SW480 (cell line): ENCODE data around the gene TCF7.
"Not testable (repeated sequence)": the region's sequence is repeated elsewhere in the genome, so short reads cannot be mapped to it uniquely, and the experiment has no call there.

Experiments
- DNase-seq: peaks from one replicate; pipeline ENCODE4 v3.0.0-alpha.2; 2016; ENCODE audit warnings: low spot score

The TCF7 gene

DNA sequence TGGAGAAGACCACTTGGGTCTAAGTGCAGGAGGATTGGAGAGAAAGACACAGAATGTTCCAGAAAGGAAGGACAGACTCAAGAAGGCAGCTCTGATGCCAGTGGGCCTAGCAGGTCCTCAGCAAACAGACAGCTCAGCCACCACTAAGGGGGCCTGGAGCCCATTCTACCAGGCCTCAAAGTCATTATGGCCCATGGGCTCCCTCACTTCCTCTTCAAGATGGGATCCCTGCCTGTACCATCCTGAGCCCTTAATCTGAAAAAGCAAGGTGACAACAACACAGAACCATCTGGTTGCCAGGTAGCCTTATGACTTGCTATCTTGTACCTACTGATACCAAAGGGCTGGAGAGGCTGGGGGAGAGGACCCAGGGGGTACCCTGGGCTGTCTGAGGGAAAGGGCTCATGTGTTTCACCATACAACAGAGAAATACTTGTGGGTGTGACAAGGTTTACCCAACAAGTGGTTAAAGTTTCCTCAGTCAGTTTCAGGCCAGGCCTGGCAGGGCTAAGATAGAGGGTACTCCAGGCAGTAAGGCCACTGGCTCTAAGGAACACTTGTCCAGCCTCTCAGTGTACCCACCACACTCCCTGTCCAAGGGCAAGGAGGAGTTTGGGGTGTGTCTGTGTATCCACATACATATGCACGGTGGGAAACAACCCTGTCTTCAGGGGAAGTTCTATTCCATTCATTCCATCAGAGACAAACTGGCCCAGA lies 30.7 kb downstream of the TCF7 start:
- DNase-seq: no peak

DNA sequence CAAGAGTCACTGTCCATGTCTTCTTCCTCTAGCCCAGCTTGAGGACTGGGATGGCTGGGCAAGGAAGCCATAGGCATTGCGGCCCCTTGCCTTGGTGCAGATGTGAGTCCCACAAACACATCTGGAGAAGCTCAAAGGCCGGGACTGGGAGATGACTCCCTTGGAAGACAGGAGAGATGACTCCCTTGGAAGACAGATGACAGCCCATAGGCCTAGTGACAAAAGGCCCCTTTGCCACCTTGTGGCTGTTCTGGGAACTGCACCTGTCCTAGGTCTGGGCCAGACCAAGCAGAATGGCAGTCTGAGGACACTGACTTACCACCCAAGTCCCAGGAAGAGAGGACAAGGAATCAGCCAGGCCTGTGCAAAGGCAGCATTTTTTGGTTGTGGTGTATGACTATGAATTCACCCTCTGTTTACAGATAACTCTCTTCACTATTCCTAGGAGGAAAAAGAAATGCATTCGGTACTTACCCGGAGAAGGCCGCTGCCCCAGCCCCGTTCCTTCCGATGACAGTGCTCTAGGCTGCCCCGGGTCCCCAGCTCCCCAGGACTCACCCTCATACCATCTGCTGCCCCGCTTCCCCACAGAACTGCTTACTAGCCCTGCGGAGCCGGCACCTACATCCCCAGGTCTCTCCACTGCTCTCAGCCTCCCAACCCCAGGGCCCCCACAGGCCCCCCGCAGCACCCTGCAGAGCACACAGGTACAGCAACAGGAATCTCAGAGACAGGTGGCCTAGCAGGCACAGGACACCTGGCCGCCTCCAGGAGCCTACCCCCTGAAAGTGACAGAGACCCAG lies 31.5 kb downstream of the TCF7 start:
- DNase-seq: peak; percentile 74

DNA sequence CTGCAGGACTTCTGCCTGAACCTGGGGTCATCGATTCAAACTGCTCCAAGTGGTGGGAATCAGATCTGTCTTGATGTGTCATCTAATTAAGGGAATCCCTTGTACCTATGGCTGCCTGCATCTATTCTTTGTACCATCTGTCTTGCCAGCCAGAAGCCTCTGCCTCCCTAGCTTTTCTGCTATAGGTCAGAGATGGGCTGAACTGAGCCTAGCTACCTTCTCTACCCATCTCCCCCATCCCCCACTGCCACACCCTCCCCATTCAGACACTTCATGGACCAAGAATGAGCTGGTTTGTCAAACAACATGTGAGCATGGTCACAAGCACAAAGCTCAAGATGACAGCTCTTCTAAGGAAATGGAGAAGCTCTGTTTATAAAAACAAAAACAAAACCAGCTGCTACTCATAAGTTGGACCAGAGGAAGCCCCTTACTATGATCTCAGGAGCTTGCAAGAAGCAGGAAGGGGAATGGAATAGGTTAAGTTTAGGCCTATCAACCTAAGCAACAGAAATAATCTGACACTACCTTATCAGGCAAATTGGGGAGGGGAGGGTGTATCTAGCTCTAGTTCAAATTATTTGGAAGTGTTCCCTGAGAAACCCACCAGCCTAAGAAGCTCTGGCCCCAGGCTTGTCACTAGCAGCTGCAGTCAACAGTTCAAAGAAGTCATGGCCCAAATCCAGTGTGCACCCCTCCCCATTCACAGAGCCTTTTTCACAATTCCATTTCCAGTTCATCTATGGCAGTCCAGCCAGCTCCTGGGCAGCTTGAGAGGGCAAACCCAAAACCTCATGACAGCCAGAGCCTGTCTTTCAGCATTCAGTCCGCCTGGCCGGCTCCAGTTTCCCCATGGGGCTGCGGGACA lies 32.4 kb downstream of the TCF7 start:
- no peak for DNase-seq

DNA sequence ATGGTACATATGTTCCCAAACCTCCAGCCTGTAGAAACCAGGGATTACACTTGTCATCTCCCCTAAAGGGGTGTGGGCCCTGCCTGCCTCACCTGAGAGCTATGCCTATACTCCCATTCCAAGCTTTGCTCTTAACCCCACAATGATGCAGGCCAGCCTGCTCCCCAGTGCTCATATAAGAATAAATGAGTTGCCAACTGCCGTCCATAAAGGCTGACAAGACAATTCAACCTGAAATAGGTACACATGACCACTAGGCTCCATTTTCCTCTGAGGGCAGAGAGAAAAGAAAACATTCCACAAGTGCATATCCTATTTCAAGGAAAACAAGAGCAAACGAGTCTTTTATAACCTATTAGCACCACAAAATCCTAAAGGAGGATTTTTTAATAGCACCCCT lies 33.8 kb downstream of the TCF7 start:
- no peak for DNase-seq

DNA sequence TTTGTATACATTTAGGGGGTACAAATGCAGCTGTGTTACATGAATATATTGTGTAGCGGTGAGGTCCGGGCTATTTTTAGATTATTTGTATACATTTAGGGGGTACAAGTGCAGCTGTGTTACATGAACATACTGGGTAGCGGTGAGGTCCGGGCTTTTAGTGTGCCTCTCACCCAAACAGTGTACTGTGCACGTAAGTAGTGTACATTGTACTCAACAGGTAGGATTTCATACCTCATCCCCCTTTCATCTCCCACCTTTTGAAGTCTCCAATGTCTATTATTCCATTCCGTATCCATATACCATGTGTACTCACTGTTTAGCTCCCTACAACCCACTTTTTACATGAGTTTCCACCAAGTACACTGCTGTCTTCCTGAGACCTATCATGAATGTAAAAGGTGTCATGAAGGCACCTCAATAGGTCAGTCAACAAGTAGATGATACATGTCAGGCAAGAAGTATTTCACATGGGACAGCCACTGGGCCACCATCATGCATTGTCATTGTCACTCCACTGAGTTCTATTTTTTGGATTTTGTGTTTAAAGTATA lies 34.6 kb downstream of the TCF7 start:
- no peak for DNase-seq

DNA sequence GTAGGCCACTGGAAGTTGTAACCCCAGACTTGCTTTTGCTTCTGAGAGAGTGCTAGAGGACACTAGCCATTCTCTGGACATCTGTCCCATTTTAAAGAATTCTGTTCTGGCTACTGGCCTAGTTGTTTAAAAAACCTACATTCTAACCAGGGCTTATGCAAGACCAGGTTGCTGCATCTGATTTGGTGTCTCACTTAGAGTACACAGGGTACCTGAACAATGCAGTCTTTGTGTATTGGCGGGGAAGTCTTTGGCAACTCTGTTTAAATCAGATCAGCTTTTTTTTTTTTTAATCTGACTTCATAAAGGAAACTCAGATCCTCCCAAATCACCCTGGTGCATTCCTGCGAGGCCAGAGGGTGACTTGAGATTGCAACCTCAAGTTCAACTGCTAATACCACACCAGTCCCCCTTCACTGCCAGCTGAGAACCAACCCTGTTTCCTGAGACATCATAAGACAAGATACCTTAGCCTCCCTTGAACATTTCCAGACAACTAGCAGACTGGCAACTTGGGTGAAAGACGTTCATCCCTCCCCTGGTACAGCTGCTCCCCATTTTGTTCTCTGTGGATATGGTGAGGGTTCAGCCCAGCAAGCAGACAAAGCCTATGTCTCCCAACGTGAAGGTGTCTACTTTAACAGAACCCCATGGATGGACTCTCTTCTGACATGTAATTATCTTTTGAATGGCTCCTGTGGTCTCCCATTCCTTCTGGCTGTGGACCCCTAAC lies 35.3 kb downstream of the TCF7 start:
- peak; percentile 65 for DNase-seq

DNA sequence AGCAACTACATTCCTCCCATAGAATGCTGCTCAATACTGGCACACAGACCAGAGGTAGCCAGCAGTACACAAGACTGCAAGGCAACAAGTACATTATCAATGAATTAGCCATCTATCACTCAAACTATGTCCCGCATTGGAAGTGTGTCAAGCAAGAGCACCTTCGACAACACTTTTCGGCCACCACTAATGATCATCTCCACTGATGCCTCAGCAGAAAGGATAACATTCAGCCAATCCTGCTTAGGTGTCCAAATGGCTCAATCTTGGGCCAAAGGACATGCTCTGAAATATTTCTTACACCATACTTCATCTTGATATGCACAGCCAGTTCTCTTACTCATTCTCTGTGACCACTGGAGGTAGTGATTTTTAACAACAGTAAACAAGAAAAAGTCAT lies 37.2 kb downstream of the TCF7 start:
- DNase-seq: no peak

DNA sequence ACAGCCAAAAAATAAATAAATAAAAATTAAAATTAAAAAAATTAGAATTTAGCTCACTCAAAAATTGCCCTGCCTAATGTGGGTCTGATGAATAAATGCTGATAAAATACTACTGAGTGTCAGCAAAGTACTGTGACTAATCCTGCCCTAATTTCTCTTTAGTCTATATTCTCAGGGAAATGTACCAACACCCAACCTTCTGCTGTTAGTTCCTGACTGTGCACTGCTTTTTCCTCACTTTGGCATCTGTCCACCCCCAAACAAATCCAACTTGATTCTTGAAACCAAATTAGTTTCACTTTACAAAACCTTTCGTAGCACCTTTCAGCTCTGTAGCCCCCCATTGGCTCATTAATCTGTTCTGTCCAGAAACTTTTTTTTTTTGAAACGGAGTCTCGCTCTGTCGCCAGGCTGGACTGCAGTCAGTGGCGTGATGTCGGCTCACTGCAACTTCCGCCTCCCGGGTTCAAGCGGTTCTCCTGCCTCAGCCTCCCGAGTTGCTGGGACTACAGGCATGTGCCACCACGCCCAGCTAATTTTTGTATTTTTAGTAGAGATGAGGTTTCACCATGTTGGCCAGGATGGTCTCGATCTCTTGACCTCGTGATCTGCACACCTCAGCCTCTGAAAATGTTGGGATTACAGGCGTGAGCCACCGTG lies 37.8 kb downstream of the TCF7 start:
- DNase-seq: not testable (repeated sequence)

DNA sequence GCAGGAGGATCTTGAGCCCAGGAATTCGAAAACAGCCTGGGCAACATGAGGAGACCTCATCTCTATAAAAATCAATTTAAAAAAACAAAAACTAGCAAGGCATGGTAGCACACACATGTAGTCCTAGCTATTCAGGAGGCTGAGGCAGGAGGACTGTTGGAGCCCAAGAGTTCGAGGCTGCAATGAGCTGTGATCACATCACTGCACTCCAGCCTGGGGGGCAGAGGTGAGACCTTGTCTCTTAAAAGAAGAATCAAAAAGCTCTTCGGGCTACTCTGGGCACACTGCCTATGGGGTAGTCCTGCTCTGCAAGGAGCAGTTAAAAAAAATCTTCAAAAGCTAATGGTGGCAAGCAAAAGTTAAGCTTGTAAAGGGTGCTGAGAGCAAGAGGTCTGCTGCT lies 38.8 kb downstream of the TCF7 start:
- DNase-seq: no peak

DNA sequence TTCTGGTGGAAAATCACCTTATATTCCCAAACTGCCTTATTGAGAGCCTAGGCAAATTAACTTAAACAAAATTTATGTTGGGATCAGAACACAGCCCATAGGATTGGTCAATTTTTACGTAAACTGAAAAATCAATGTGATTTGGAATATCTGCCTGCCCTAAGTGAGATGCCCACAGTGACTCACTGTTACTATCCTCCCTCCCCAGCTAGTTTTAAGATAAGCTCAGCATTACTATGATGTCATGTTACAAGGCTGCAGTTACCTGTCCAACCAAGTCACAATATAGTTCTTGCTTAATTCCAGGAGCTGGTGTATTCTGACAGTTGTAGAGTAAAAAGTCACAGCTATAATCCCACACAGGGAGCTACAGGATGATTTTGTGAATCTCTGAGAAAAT lies 39.2 kb downstream of the TCF7 start:
- DNase-seq: no peak

DNA sequence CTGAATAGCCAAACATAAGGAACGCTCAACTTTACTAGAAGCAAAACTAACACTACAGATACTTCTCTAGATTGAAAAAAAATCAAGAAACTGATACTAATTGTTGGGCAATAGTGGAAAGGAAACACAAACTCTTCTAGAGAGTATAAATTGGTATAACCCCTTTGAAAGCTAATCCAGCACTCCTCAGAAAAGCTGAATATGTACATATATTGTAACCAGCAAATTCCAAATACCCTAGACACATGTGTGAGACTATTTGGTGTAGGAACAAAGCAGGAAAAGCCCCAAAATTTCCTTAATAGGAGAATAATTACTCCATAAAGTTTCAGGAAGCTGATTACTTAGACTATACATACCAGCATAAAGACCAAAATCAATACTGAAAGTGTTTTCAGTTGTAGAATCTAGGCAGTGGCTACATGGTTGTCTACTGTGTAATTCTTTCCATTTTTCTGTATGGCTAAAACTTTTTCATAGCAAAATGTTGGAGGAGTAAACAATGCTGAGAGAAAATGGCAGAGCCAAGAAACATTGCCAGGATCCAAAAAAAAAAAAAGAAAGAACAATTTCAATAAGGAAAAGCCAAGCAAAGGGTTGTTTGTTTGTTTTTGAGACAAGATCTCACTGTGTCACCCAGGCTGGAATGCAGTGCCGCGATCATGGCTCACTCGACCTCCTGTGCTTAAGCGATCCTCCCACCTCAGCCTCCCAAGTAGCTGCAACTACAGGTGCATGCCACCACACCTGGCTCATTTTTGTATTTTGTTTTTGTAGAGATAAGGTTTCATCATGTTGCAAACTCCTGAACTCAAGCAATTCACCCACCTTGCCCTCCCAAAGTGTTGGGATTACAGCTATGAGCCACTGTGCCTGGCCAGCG lies 47.3 kb downstream of the TCF7 start:
- DNase-seq: no peak

DNA sequence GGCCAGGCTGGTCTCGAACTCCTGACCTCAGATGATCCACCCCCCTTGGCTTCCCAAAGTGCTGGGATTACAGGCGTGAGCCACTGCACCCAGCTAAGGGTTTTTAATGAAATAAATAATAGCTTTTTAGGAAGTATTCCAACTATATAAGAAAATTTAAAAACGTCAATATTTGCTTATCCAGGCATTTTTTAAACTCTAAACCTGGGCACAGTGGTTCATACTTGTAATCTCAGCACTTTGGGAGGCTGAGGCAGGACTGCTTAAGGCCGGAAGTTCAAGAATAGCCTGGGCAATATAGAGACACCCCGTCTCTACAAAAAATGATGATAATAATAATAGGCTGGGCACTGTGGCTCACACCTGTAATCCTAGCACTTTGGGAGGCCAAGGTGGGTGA lies 48.1 kb downstream of the TCF7 start:
- DNase-seq: no peak

DNA sequence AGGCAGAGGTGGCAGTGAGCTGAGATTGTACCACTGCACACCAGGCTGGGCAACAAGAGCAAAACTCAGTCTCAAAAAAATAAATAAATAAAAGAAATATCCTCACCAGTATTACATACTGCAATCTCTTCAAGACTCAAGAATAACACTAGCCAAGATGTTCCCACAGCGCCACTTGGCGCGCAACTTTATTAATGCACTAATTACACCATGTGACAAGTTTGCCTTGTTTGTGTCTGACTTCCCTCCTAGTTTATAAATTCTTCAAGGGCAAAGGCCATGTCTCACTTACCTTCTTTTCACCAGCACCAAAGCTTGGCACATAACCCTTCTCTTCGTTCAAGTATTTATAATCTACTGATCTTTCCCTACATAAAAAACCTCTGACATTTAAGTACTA lies 57.5 kb downstream of the TCF7 start:
- DNase-seq: no peak

DNA sequence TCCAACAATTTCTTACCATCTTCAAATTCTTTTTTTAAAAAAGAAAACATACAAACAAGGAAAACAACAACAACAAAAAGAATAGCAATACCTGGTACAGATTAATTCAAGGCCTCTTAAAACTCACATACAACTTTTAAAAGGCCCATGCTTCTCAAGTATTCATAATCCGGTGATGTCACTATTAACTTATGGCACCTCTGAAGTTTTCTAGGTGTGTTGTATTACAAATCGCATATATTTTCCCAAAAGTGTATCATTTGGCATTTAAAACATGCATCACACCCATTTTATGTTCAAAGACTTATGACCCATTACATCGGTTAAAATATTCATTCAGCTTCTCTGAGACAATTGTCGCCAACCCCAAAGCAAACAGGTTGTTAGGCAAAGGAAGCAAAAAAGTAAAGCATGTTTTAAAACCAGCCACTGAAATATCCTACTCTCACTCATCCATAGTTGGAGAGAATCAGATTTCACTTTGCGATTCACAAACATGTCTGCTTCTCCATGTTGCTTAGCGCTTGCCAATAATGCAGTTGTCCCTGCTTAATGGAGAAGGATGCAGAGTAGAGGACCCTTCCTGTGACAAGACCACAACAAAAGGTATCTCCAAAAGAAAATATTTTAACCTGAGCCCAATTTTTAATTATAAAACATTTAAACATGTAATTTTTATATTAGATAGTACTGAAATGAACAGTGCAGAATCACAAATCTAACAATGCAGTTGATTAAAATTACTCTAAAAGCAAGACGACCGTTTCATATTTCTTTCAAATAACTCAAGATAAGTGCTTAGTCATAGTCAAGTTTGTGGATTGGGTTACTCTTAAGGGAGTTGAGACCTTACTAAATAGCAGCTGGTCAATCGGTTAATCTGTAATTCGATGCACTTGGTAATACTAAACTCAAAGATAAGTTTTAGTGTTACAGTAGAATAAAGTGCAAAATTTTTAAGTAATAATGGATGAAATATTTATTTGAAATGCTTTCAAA lies 60.7 kb downstream of the TCF7 start:
- DNase-seq: peak; percentile 68

DNA sequence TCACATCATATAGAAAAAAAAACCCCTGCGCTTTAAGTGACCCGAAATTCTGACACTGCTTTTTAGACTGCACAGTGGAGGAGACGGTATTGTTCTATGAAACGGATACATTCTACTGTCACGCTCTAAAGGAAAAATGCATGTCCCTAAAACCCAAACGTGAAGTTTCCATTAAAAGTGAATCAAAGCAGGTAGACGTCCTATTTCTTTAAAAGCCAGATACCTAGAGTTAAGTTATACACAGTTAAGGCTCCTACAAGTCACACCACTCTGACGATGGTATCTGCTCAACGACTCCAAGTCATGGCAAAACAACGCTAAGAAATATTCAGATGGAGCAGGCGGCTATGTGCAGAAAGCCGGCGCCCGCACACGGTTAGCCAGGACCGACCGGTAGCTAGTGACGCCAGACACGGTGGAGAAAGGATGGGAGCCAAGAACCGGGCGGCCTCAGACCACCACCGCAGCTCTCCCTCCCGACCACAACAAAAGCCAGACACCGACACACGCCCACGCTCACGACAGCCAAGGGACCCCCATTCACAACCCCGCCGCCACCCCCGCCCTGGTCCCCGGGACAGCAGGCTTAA lies 61.5 kb downstream of the TCF7 start:
- peak; percentile 72 for DNase-seq

DNA sequence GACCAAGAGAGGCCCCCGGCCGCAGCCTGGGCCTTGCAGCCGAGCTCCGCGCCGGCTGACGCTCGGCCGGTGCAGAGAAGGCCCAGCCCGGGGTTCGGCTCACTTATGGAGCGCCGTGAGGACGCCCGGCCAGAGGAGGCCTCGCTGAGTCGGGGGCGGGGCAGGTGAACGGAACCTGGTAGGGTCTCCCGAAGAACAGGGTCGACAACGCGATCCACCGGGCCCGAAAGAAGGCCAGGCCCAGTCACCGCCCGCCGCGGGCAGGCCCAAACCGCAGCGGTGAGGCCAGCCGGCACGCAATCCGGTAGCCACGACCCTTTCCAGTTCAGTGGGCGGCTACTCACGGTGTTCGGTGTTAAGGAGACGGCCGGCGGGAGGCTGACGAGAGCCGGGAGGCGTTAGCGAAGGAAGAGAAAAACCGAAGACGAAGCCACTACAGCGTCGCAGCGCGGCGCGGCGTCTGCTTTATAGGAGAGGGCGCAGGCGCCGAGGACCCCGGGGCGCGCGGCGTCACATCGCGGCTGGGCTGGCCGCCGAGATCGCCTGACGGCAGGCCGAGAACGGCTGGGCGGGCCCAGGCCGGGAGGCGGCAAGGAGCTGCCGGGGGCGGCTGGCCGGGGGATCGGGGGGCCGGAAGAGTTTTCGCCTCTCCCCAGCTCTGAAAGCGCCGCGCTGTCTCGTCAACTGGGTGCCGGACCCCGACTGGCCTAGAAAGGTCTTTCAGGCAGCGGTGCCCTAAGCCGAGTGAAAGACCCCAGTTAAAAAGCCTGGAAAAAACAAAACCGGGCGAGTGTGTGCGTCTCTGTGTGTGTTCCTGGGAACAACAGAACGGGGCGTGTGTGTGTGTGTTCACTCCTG lies 62.3 kb downstream of the TCF7 start, which contains the start of gene SKP1:
Gene SKP1, minus strand, starts transcription at position 440 of the 858 bp plus-strand sequence. CDS start 2,928 bp downstream, outside the sequence.
- DNase-seq: peak; percentile 92

DNA sequence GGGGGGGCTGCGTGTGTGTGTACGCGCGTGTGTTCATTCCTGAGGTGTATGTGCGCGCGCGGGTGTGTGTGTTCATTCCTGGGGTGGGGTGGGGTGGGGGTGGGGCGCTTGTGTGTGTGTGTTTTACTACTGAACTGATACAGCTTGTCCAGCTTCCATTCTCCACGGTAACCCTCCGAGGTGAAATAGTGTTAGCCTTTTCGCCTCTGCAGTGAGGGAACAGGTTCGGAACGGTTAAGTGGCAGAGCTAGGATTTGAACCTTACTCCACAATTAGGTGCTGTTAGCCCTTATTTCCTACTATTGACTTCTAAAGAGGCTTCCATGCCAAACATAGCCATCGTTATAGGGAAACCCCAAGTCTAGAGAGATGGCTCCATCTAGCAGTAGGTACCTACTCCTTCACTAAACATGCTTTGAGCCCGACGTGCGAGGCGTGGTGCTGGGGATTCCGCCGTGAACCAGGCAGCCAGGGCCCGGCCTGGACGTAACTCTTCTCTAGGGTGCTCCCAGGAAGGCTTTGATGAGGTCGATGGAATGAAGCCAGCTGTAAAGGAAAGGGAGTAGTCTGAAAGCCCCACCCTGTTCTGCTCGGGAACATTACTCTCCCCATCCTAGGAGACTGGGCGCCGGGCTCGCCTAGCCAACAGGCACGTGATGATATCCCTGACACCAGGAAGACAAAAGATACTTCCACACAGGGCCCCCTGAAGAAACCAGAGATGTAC lies 63.1 kb downstream of the TCF7 start:
- DNase-seq: peak; percentile 96
